ENCODE results near the gene CAPN11. TPM values are rescaled to one million over a fixed set of nuclear protein-coding genes. Genes with fewer than 3 reads are reported as not detected.

The CAPN11 gene
- total and polyA plus RNA-seq, 2 donors (not counting 3 experiments of a cell fraction or from before 2014, with no cell fraction given), result 1.4 to 1.7 TPM

Small RNAs within 50 kb of the gene (small RNA-seq; reads per million reads assigned to genes)
- gene RN7SL811P (ENCODE audit: insufficient read depth, insufficient read length, low read depth, low replicate concordance), result not detected

Other genes with a start within 250 kb of the CAPN11 start
- gene MRPL14, start 31.4 kb upstream of the CAPN11 start, total RNA-seq, result 62.4 and 68.1 TPM in 2 replicates
- gene MRPL14, start 31.4 kb upstream of the CAPN11 start, polyA plus RNA-seq, result 91.2 and 103 TPM in 2 replicates
- 39.4 and 49.7 TPM in 2 replicates for gene TMEM63B, start 31.3 kb upstream of the CAPN11 start, total RNA-seq
- gene TMEM63B, start 31.3 kb upstream of the CAPN11 start, polyA plus RNA-seq, result 56.1 and 68.2 TPM in 2 replicates
- not detected in 2 replicates for gene MYMX, start 58.1 kb downstream of the CAPN11 start, total RNA-seq
- gene MYMX, start 58.1 kb downstream of the CAPN11 start, polyA plus RNA-seq, result 0.18 and 0.24 TPM in 2 replicates
- gene SLC29A1, start 64.8 kb downstream of the CAPN11 start, total RNA-seq, result 202 and 219 TPM in 2 replicates
- 539 and 592 TPM in 2 replicates for gene SLC29A1, start 64.8 kb downstream of the CAPN11 start, polyA plus RNA-seq
- gene HSP90AB1, start 88.3 kb downstream of the CAPN11 start, total RNA-seq, result 1,088 and 1,201 TPM in 2 replicates
- gene HSP90AB1, start 88.3 kb downstream of the CAPN11 start, polyA plus RNA-seq, result 557 and 824 TPM in 2 replicates
- gene SLC35B2, start 98.7 kb downstream of the CAPN11 start, total RNA-seq, result 53.4 and 53.9 TPM in 2 replicates
- 112 and 148 TPM in 2 replicates for gene SLC35B2, start 98.7 kb downstream of the CAPN11 start, polyA plus RNA-seq
- gene NFKBIE, start 106.7 kb downstream of the CAPN11 start, total RNA-seq, result 15.6 and 19.0 TPM in 2 replicates
- gene NFKBIE, start 106.7 kb downstream of the CAPN11 start, polyA plus RNA-seq, result 22.6 and 25.8 TPM in 2 replicates
- 0.07 TPM in 1 of 2 replicates, not detected in the other for gene TMEM151B, start 111.6 kb downstream of the CAPN11 start, total RNA-seq
- 0.03 and 0.05 TPM in 2 replicates for gene TMEM151B, start 111.6 kb downstream of the CAPN11 start, polyA plus RNA-seq
- gene AARS2, start 154.5 kb downstream of the CAPN11 start, total RNA-seq, result 17.9 and 18.0 TPM in 2 replicates
- 7.9 and 8.3 TPM in 2 replicates for gene AARS2, start 154.5 kb downstream of the CAPN11 start, polyA plus RNA-seq
- not detected in 2 replicates for gene SPATS1, start 183.8 kb downstream of the CAPN11 start, total RNA-seq
- not detected in 2 replicates for gene SPATS1, start 183.8 kb downstream of the CAPN11 start, polyA plus RNA-seq
- gene CDC5L, start 228.9 kb downstream of the CAPN11 start, total RNA-seq, result 23.5 and 24.6 TPM in 2 replicates
- gene CDC5L, start 228.9 kb downstream of the CAPN11 start, polyA plus RNA-seq, result 6.0 and 6.9 TPM in 2 replicates

All from endothelial cell of umbilical vein (primary cell).